Pancreas (tissue), 10 donors: ENCODE data around the gene VSIG10L. TPM values are rescaled to one million over a fixed set of nuclear protein-coding genes. Genes with fewer than 3 reads are reported as not detected.

Experiments used
- ATAC-seq, 4 donors: fragments of 200-7000 bp; cut with Tn5 transposase; one replicate each; pipeline versions ENCODE4 v1.8.0 to v1.9.1; 2020; ENCODE audit warnings: mild to moderate bottlenecking in 4 of 4, moderate library complexity in 4 of 4
- DNase-seq, 6 donors: peaks; one replicate each; pipeline ENCODE4 v3.0.0-alpha.2; 2020
- FAIRE-seq: peaks from 2 replicates; lab custom pipeline; 2012; peaks lifted over from hg19 to GRCh38; lab: Jason Lieb, UNC
- H3K27ac ChIP-seq, 4 donors: fragments of 200-600 bp; sonication (generic); 1 replicate in 3 of 4; 2 replicates in 1 of 4; pipeline versions ENCODE4 v1.5.0 to v1.8.0; 2020
- H3K27me3 ChIP-seq, 4 donors: fragments of 200-600 bp; one replicate each; pipeline ENCODE4 v1.8.0; 2021
- H3K36me3 ChIP-seq, 3 donors: fragments of 200-600 bp; sonication (generic) in 1 of 3; one replicate each; pipeline versions ENCODE4 v1.5.0 to v1.8.0; 2020 to 2021
- H3K4me1 ChIP-seq, 3 donors: fragments of 200-600 bp; one replicate each; pipeline ENCODE4 v1.8.0; 2021
- H3K4me3 ChIP-seq, 4 donors: fragments of 200-600 bp; sonication (generic) in 2 of 4; one replicate each; pipeline versions ENCODE4 v1.5.0 to v1.8.0; 2020 to 2021
- H3K9me3 ChIP-seq, 4 donors: fragments of 200-600 bp; one replicate each; pipeline ENCODE4 v1.8.0; 2021
- WGBS, 2 donors: extraction: QIAGEN DNeasy Blood & Tissue Kit; methylation state at CpG; one replicate each; pipeline ENCODE4 v1.1.7; 2013; 5-methylcytosine and 5-hydroxymethylcytosine counted together
- intact Hi-C, 3 donors: fragments of 100-400 bp; cut with DNase I; formaldehyde crosslinking; loops; one replicate each; pipeline versions ENCODE4 v1.11.1 to v1.14.2; 2022
- polyA plus RNA-seq, 2 donors: library from polyadenylated mRNA; stranded (reverse); fragments of 200-250 nt; gene quantifications; one replicate each; pipeline ENCODE4 v1.2.3, GENCODE V29; 2013
- total RNA-seq, 6 donors: library from RNA; stranded (reverse); fragmentation: NEBNext Ultra II Directional in 4 of 6; extraction: Animal tissue kit (Norgen Biotek cat#: 25700) in 4 of 6; gene quantifications; one replicate each; pipeline versions ENCODE4 v1.2.1 to v1.2.4, GENCODE V29; 2021 to 2023
- TF ChIP-seq, protein P1 (sequence below), 4 donors: fragments of 200-600 bp; sonication (generic) in 3 of 4; IDR thresholded peaks; one replicate each; pipeline versions ENCODE4 v1.5.0 to v1.8.0; 2021; ENCODE audit warnings: antibody characterized with exemption in 4 of 4
- donor health status: healthy with polysubstance abuse.
- donor health status: DM: no; HTN: no; CAD: no; lungs with moderate emphysema.
- donor health status: DM: no; HTN: no; CAD: no.
- donor health status: control.
- donor health status: control.
- donor health status: Bipolar disorder and iron deficiency.
- donor health status: DM: yes; HTN: yes; CAD: no.
- donor health status: DM: no; HTN: no; CAD: no.
- donor health status: DM: no; HTN: no; CAD: no.
- donor health status: DM: yes; HTN: yes; CAD: no.

Gene VSIG10L
- total and polyA plus RNA-seq, 8 donors = 0.16 to 1.1 (median 0.37) TPM; not detected in 1

DNA sequence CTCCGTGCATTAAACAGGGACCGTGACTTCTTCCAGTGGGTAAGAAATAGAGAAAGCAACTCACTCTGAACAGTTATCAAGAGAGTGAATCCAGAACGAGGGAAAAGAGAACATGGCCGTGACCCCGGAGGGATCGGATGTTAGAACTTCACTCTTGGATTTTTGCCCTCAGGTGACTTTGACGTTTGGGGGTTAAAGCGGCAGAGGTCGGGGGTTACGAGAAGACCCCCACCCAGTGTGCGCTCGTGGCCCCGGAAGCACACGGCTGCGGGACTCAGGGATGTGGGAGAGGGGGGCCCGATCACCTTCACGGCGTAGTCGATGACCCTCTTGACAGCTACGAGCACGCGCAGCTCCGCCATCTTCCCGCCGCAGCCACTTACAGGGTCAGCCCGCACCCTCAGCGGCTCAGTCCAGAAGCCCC, 24.0 kb upstream of the VSIG10L start, which contains the start of gene ETFB:
ETFB (minus strand) TSS at position 424 of the 424 bp plus-strand sequence; CDS start at position 362, 62 bp downstream.
- ATAC-seq = no peak
- Histone ChIP-seq H3K4me1 (peaks cover 3 to 6% (median 5%) of the 10 kb centered on the region in 3 donors), H3K9me3 (no peaks in the 10 kb centered on the region), H3K36me3 (no peaks in the 10 kb centered on the region), H3K27ac (peak within 1 kb of the TSS; percentile 93 to 97 (median 96)), H3K27me3 (no peaks in the 10 kb centered on the region), H3K4me3 (peak within 1 kb of the TSS; percentile 48 to 81 (median 59))
- TF ChIP-seq, protein P1, sequence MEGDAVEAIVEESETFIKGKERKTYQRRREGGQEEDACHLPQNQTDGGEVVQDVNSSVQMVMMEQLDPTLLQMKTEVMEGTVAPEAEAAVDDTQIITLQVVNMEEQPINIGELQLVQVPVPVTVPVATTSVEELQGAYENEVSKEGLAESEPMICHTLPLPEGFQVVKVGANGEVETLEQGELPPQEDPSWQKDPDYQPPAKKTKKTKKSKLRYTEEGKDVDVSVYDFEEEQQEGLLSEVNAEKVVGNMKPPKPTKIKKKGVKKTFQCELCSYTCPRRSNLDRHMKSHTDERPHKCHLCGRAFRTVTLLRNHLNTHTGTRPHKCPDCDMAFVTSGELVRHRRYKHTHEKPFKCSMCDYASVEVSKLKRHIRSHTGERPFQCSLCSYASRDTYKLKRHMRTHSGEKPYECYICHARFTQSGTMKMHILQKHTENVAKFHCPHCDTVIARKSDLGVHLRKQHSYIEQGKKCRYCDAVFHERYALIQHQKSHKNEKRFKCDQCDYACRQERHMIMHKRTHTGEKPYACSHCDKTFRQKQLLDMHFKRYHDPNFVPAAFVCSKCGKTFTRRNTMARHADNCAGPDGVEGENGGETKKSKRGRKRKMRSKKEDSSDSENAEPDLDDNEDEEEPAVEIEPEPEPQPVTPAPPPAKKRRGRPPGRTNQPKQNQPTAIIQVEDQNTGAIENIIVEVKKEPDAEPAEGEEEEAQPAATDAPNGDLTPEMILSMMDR (IDR thresholded peaks at IDR 0.05) = no peak
- FAIRE-seq = no peak
- intact Hi-C loops = no loop called here
- DNase-seq = no peak
- WGBS, 2 donors = 0 to 1% methylated on average over 27 of the region's 27 CpGs

DNA sequence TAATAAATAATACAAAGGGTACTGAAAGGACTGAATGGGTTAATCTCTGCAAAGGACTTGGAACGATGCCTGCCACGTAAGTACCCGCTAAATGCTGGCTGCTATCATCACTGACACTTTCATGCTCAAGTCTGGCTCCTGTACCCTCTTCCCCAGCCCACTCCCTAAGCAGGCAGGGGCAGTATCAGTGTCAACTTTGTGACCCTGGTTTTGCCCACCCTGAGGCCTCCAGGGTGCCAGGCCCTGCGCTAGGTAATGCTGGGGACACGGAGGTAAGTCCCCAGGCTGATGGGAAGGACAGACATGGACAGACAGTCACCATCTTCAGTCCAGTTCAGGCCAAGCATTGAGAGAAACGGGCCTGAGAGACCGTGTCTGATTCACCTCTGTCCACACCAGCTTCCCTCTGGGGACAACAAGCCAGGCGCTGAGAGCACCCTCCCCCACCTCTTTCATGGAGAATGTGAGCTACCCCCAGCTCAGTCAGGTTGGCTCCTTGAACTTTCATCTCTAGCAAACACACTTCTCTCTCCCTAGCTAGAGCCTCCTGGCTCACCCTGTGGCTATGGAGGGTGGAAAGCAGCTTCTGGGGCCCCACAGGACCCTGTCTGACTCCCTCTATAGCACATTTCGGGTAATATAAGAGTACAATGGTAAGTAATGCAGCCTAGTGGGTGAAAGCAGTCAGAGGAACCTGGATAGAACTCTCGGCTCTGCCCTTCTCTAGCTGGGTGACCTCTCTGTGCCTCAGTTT, 23.4 kb upstream of the VSIG10L start:
- intact Hi-C loops = no loop called here
- ATAC-seq = peak in 3 of 4 donors; percentile 0 to 3 (median 2)
- FAIRE-seq = no peak
- H3K4me3 ChIP-seq = peak overlapping the region; percentile 48 to 81 (median 59)
- H3K36me3 ChIP-seq = no peaks in the 10 kb centered on the region
- peak overlapping the region; percentile 93 to 97 (median 96) for H3K27ac ChIP-seq
- no peaks in the 10 kb centered on the region for H3K27me3 ChIP-seq
- DNase-seq = peak in 2 of 6 donors; percentile 30 to 41
- H3K4me1 ChIP-seq = peaks cover 3 to 6% (median 5%) of the 10 kb centered on the region in 3 donors
- TF ChIP-seq, protein P1 (IDR thresholded peaks at IDR 0.05) = no peak
- WGBS, 2 donors = 6 to 11% methylated on average over 10 of the region's 10 CpGs
- H3K9me3 ChIP-seq = no peaks in the 10 kb centered on the region

DNA sequence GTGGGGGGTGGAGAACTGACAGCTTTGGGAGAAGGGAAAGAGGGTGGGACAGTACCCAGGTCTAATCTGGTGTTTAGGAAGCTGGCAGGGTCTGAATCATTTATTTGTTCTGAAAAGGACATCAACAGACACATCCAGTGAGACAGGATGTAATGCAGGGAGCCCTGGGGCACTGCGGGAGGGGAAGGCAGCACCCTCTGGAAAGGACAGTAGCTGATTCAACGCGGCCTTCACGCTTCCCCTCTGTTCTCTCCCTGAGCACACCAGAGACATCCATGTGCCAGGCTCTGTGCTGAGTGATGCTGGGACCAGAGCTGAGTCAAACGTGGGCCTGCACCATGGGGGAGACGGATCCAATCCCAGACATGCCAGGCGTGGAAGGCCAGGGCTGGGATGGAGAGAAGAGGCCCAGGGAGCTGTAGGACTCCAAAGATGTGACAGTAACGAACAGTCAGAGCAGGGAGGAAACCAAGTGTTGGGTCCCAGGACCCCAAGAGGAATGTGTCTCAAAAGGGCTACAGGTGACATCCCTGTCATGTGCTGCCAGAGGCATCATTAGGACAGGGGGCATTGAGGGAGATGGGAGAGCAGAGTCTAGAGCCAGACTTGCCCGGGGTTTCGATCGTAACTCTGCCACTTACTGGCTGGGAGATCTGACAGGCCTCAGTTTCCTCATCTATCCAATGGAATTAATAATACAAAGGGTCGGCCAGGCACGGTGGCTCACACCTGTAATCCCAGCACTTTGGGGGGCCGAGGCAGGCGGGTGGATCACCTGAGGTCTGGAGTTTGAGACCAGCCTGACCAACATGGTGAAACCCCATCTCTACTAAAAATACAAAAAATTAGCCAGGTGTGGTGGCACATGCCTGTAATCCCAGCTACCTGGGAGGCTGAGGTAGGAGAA, 22.5 kb upstream of the VSIG10L start:
- Histone ChIP-seq H3K27ac (no peak overlapping the region), H3K4me3 (no peak overlapping the region), H3K9me3 (no peaks in the 10 kb centered on the region), H3K36me3 (no peaks in the 10 kb centered on the region), H3K27me3 (no peaks in the 10 kb centered on the region), H3K4me1 (peaks cover 3 to 6% (median 5%) of the 10 kb centered on the region in 3 donors)
- intact Hi-C loops = no loop called here
- FAIRE-seq = no peak
- TF ChIP-seq, protein P1 (IDR thresholded peaks at IDR 0.05) = no peak
- no peak for DNase-seq
- WGBS, 2 donors = 89 to 92% methylated on average over 15 of the region's 15 CpGs
- ATAC-seq = no peak

DNA sequence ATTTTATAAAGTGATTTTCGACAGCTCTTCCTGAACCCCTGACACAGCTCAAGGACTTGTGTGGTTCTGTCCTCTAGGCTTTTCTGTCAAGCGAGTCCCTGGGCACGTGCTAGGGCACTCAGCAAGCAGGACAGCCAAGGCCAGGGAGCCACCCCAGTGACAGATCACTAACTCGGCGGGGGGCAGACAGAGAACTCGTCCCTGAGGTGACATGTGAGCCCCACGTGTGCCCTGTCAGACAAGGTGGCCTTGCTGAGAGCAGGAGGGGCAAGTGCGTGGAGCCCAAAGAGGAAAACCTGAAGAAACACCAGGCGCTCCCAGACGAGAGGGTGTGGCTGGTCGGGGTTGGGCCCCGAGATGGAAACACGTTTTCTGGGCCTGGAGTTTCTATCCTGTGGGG, 19.3 kb upstream of the VSIG10L start:
- ATAC-seq = no peak
- FAIRE-seq = no peak

More for the DNA sequence above, 19.3 kb upstream of the VSIG10L start:
- no peaks in the 10 kb centered on the region for H3K9me3 ChIP-seq
- no peaks in the 10 kb centered on the region for H3K36me3 ChIP-seq
- TF ChIP-seq, protein P1 (IDR thresholded peaks at IDR 0.05) = no peak
- no peak for DNase-seq
- no peaks in the 10 kb centered on the region for H3K27me3 ChIP-seq
- H3K4me3 ChIP-seq = no peak overlapping the region
- peaks cover 3 to 6% (median 5%) of the 10 kb centered on the region in 3 donors for H3K4me1 ChIP-seq
- no peak overlapping the region for H3K27ac ChIP-seq
- intact Hi-C loops = no loop called here
- WGBS, 2 donors = 89 to 91% methylated on average over 13 of the region's 13 CpGs
